Measurements from ENCODE around the gene DLGAP4.

DLGAP4 gene

DNA sequence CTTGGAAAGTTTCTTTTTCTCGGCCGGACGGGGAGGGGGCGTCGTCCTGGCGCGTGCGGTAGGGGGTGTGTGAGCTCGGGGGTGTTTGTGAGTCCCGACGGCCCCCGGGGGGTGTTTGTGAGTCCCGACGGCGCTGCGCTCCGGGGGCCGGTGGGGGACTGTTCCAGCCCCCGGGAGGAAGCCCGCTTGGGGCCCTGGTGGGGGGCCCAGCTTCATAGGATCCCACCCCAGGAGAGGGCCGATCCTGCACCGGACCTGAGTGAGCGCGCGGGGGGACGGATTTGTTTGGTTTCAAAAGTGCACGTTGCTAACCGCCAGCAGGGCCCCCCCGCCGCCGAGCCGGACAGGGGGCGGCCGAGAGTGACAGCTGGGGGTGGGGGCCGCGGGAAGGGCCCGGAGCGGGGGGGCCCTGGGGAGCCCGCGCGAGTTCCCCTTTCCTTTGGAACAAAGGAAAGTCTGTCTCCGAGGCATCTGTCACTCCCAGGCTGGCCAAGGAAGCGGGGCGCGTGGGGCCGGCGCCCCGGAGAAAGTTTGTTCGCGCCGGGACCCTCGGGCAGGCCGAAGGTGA, 267.7 kb downstream of the DLGAP4 start:
- DNase-seq, result peak; percentile 56

DNA sequence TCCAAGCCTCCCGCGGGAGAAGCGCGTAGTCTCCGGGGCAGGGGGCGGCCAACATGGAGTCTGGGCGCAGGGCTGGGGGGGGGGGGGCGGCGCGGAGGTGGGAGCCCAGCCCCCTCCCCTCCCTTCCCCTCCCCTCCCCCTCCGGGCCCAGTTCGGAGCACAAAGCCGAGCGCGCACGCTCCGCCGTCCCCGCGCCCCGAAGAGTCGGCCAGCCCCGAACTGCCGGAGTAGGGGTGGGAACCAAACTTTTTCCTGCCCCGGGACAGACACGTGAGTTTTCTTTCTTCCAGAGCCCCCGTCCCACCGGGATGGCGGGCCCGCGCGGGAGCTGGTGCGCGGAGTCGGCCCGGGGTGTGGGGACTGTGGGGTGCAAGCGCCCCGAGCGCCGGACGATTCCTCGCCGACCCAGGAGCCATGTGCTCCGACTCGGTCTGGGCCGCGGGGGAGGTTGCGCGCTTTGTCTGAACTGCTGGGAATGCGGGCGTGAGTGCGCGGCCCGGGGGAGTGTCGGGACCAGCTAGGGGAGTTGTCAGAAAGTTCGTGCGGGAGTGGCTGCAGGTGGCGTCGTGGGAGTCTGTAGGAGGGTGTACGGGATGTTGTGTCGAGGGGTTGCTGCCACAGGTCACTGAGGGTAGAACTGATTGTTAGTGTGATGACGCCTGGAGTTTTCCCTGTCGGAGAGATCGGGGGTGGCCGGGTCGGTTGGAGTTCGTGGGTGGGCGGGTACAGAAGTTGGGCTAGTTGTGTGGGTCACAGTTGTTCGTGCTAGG, 268.4 kb downstream of the DLGAP4 start:
- peak; percentile 63 for DNase-seq

DNA sequence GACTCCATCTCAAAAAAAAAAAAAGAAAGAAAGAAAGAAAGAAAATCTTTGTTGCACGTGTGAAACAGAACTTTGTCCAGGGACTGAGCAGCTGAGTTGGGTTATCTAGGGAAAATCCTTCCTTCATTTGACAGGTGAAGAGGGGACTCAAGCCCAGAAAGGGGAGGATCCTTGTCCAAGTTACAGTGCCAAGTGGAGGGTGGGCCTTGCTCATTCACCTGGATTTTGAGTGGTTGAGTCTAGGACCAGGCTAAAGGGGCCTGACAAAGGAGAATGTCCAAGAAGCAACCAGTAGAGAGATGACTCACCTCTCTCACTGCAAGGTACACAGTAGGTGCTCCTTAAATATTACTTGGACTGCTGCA, 269.9 kb downstream of the DLGAP4 start:
- DNase-seq, result no peak

Data from CD4-positive, alpha-beta T cell treated with Interleukin-17A for 1 hour (primary cell).